Subcutaneous adipose tissue (tissue), 4 donors: ENCODE results near the gene IRX6. TPM values are rescaled to one million over a fixed set of nuclear protein-coding genes. Genes with fewer than 3 reads are reported as not detected.

Source experiments
- CTCF ChIP-seq: fragments of 450-650 bp; IDR thresholded peaks from one replicate; pipeline ENCODE4 v1.5.1; 2016; ENCODE audit warnings: low read depth, mild to moderate bottlenecking, control low read depth, antibody characterized with exemption, moderate library complexity
- total RNA-seq, 4 donors: library from RNA; depleted of rRNA; stranded (reverse); fragments of >200 nt; gene quantifications; one replicate each; pipeline ENCODE4 v1.1.0, GENCODE V29; 2016

IRX6 gene
- total RNA-seq, 4 donors from 2014 or later = 5.2 to 15.2 (median 11.1) TPM

- TF ChIP-seq CTCF = no peak
Observed at GRCh38 chr16:55282441-55282840, 41.6 kb upstream of the IRX6 start.

DNA sequence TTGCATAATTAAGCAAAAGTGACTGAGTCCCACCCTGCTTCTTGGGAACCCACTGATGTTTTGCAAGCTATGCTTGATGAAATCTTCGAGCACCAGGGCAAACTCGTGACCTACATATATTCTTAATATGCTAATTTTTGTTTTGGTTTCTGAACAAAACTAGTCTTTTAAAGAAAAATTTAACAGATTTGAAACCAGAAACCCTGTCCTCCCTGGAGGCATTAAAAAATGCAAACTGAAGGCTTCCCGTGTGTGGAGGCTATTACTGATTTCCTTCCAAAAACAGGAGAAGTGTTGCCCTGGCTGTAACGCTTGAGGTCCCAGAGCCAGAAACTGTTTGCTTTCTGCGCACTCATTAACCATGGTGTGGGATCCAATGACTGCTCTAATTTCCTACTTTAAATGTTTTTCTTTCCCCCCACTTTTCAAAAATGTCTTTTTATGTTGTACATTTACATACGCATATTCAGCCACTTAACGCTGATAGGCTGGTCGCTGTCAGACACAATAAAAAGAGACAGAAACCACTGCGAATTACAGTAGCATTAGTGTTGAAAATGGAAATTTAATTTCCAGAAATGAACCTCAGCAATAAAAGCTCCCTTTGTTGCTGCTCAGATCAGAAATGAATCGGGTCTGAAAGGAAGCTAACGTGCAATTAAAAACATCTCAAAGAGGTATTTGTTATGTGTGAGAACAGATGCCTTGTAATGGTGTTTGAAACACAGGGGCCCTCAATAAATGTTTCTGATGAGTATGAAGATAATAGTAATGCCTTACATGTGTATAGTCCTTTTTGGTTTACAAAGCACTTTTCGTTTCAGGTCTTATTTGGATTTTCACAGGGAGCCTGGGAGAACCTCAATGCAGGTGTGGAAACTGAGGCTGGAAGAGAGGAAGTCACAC, 39.9 kb upstream of the IRX6 start:
- no peak for TF ChIP-seq CTCF

- TF ChIP-seq CTCF = no peak
Observed at GRCh38 chr16:55284718-55285099, 39.3 kb upstream of the IRX6 start.

- no peak for TF ChIP-seq CTCF
Observed at GRCh38 chr16:55285586-55285985, 38.4 kb upstream of the IRX6 start.

- no peak for TF ChIP-seq CTCF
Observed at GRCh38 chr16:55289353-55289752, 34.6 kb upstream of the IRX6 start.

GRCh38 chr16:55291847-55292246, 32.2 kb upstream of the IRX6 start:
- no peak for TF ChIP-seq CTCF

- no peak for TF ChIP-seq CTCF
Observed at GRCh38 chr16:55292491-55292890, 31.5 kb upstream of the IRX6 start.
